Measurements from ENCODE around the gene FARSA. TPM values are rescaled to one million over a fixed set of nuclear protein-coding genes. Genes with fewer than 3 reads are reported as not detected.

Gene FARSA
- total and polyA plus RNA-seq, 2 of the 13 experiments (the other 11 are each of a cell fraction or from before 2014, with no cell fraction given) = 25.9 to 72.0 TPM

DNA sequence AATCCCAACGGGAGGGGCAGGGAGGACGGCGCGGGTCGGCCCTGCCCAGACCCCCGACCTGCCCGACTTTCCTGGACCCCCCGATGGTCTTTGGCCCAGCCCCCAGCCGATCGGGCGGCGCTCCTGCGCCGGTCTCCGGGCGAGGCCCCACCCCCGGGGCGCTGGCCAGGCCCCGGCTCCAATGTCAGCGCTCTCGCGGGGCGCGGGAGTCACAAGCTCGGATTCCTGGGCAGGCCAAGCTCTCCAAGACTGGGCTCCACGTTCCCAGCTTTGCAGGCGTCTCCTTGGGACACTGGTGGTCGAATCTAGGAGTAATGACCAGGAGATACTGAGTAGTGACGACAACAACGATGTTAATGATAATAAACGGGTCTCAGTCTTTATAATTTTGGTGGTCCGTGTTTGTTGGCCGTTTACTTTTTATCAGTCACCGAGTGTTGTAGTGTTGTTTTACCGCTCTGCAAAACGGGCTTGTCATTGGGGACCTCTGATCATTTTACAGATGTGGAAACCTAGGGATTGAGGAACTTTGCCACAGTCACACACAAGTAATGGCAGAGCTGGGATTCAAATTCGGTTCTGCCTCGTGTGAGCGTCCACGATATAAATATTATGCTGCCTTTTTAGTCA lies 12.7 kb upstream of the FARSA start (continued):
- TF ChIP-seq, protein P1, sequence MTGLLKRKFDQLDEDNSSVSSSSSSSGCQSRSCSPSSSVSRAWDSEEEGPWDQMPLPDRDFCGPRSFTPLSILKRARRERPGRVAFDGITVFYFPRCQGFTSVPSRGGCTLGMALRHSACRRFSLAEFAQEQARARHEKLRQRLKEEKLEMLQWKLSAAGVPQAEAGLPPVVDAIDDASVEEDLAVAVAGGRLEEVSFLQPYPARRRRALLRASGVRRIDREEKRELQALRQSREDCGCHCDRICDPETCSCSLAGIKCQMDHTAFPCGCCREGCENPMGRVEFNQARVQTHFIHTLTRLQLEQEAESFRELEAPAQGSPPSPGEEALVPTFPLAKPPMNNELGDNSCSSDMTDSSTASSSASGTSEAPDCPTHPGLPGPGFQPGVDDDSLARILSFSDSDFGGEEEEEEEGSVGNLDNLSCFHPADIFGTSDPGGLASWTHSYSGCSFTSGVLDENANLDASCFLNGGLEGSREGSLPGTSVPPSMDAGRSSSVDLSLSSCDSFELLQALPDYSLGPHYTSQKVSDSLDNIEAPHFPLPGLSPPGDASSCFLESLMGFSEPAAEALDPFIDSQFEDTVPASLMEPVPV (CRISPR knock-in tag; IDR thresholded peaks at IDR 0.05) = no peak; the same call in 1 of the 2 replicates
- TF ChIP-seq HES4 (CRISPR knock-in tag; IDR thresholded peaks at IDR 0.05; ENCODE audit: borderline replicate concordance) (no peak), ZNF879 (CRISPR knock-in tag; IDR thresholded peaks at IDR 0.05) (no peak), KLF16 (CRISPR knock-in tag; IDR thresholded peaks at IDR 0.05) (no peak), NR2F2 (IDR thresholded peaks at IDR 0.05; ENCODE audit: borderline replicate concordance, low read depth) (0 out of 2 replicates have a peak, but pooled peaks have one; percentile 6), U2AF2 (IDR thresholded peaks at IDR 0.05; ENCODE audit: low read depth, low read length) (no peak), GFI1 (CRISPR knock-in tag; IDR thresholded peaks at IDR 0.05; ENCODE audit: borderline replicate concordance) (peak; percentile 4; the same call in 1 of the 2 replicates), IKZF4 (CRISPR knock-in tag; IDR thresholded peaks at IDR 0.05; ENCODE audit: borderline replicate concordance, low read depth, not compliant biosample characterization) (no peak), CHD2 (IDR thresholded peaks at IDR 0.05; ENCODE audit: low read depth, low read length) (peak; percentile 92), ZNF850 (CRISPR knock-in tag; conservative IDR thresholded peaks at IDR 0.05) (0 out of 2 replicates have a peak, but pooled peaks have one; percentile 5), FOXK2 (IDR thresholded peaks at IDR 0.05) (no peak), NCOA1 (CRISPR knock-in tag; IDR thresholded peaks at IDR 0.05) (0 out of 2 replicates have a peak, but pooled peaks have one; percentile 1), ZNF34 (CRISPR knock-in tag; IDR thresholded peaks at IDR 0.05; ENCODE audit: borderline replicate concordance) (0 out of 2 replicates have a peak, but pooled peaks have one; percentile 22), MTA1 (CRISPR knock-in tag; IDR thresholded peaks at IDR 0.05; ENCODE audit: borderline replicate concordance) (no peak; the same call in 1 of the 2 replicates), AGO2 (optimal IDR thresholded peaks at IDR 0.05; ENCODE audit: low read depth, low read length) (peak; percentile 4)
- TF ChIP-seq, protein P2, sequence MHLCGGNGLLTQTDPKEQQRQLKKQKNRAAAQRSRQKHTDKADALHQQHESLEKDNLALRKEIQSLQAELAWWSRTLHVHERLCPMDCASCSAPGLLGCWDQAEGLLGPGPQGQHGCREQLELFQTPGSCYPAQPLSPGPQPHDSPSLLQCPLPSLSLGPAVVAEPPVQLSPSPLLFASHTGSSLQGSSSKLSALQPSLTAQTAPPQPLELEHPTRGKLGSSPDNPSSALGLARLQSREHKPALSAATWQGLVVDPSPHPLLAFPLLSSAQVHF (CRISPR knock-in tag; IDR thresholded peaks at IDR 0.05) = 0 out of 2 replicates have a peak, but pooled peaks have one; percentile 16
- TF ChIP-seq, protein P3, sequence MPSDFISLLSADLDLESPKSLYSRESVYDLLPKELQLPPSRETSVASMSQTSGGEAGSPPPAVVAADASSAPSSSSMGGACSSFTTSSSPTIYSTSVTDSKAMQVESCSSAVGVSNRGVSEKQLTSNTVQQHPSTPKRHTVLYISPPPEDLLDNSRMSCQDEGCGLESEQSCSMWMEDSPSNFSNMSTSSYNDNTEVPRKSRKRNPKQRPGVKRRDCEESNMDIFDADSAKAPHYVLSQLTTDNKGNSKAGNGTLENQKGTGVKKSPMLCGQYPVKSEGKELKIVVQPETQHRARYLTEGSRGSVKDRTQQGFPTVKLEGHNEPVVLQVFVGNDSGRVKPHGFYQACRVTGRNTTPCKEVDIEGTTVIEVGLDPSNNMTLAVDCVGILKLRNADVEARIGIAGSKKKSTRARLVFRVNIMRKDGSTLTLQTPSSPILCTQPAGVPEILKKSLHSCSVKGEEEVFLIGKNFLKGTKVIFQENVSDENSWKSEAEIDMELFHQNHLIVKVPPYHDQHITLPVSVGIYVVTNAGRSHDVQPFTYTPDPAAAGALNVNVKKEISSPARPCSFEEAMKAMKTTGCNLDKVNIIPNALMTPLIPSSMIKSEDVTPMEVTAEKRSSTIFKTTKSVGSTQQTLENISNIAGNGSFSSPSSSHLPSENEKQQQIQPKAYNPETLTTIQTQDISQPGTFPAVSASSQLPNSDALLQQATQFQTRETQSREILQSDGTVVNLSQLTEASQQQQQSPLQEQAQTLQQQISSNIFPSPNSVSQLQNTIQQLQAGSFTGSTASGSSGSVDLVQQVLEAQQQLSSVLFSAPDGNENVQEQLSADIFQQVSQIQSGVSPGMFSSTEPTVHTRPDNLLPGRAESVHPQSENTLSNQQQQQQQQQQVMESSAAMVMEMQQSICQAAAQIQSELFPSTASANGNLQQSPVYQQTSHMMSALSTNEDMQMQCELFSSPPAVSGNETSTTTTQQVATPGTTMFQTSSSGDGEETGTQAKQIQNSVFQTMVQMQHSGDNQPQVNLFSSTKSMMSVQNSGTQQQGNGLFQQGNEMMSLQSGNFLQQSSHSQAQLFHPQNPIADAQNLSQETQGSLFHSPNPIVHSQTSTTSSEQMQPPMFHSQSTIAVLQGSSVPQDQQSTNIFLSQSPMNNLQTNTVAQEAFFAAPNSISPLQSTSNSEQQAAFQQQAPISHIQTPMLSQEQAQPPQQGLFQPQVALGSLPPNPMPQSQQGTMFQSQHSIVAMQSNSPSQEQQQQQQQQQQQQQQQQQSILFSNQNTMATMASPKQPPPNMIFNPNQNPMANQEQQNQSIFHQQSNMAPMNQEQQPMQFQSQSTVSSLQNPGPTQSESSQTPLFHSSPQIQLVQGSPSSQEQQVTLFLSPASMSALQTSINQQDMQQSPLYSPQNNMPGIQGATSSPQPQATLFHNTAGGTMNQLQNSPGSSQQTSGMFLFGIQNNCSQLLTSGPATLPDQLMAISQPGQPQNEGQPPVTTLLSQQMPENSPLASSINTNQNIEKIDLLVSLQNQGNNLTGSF (CRISPR knock-in tag; IDR thresholded peaks at IDR 0.05) = peak; percentile 11; the same call in 1 of the 2 replicates
- TF ChIP-seq, protein P4, sequence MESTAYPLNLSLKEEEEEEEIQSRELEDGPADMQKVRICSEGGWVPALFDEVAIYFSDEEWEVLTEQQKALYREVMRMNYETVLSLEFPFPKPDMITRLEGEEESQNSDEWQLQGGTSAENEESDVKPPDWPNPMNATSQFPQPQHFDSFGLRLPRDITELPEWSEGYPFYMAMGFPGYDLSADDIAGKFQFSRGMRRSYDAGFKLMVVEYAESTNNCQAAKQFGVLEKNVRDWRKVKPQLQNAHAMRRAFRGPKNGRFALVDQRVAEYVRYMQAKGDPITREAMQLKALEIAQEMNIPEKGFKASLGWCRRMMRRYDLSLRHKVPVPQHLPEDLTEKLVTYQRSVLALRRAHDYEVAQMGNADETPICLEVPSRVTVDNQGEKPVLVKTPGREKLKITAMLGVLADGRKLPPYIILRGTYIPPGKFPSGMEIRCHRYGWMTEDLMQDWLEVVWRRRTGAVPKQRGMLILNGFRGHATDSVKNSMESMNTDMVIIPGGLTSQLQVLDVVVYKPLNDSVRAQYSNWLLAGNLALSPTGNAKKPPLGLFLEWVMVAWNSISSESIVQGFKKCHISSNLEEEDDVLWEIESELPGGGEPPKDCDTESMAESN (CRISPR knock-in tag; conservative IDR thresholded peaks at IDR 0.05) = 0 out of 2 replicates have a peak, but pooled peaks have one; percentile 13
- TF ChIP-seq, protein P5, sequence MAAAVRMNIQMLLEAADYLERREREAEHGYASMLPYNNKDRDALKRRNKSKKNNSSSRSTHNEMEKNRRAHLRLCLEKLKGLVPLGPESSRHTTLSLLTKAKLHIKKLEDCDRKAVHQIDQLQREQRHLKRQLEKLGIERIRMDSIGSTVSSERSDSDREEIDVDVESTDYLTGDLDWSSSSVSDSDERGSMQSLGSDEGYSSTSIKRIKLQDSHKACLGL (CRISPR knock-in tag; IDR thresholded peaks at IDR 0.05) = no peak

All from HepG2 (cell line).